Keratinocyte (primary cell): ENCODE measurements around the gene ZNF407.

Source experiments
- CTCF ChIP-seq, 3 experiments: IDR thresholded peaks in 1 of 3; conservative IDR thresholded peaks in 1 of 3; optimal IDR thresholded peaks in 1 of 3; 2 replicates in 2 of 3; 3 replicates in 1 of 3; pipeline versions ENCODE3 to v1.5.1; 2011; ENCODE audit warnings: low read length in 3 of 3, mild to moderate bottlenecking in 3 of 3, moderate library complexity in 2 of 3, control low read depth in 1 of 3, inconsistent platforms in 1 of 3; ENCODE audit not compliant: insufficient read depth in 2 of 3; ENCODE audit errors: extremely low read depth in 1 of 3
- EZH2 ChIP-seq: IDR thresholded peaks from one replicate; pipeline ENCODE4 v1.6.1; 2012; ENCODE audit warnings: inconsistent platforms, mild to moderate bottlenecking, low read length, moderate library complexity

- TF ChIP-seq CTCF (optimal IDR thresholded peaks at IDR 0.05 in 1 of 3, IDR thresholded peaks at IDR 0.05 in 1 of 3, conservative IDR thresholded peaks at IDR 0.05 in 1 of 3; ENCODE audit: extremely low read depth in 1 of 3, insufficient read depth in 2 of 3, low read length in 3 of 3) = no peak
- TF ChIP-seq EZH2 = no peak
Observed at GRCh38 chr18:74906184-74906583, 308.5 kb downstream of the ZNF407 start.
